D721Med (cell line): ENCODE measurements around the gene FOXA2.

Experiments used
- DNase-seq: peaks from one replicate; pipeline ENCODE4 v3.0.0; 2011; ENCODE audit warnings: low spot score; ENCODE audit not compliant: insufficient read length
- FAIRE-seq: peaks from 2 replicates; lab custom pipeline; 2011; peaks lifted over from hg19 to GRCh38; lab: Jason Lieb, UNC
- CTCF ChIP-seq: IDR thresholded peaks from 2 replicates; pipeline ENCODE4 v1.5.1; 2012; ENCODE audit warnings: mild to moderate bottlenecking, control low read depth; ENCODE audit not compliant: insufficient read depth; ENCODE audit errors: missing control alignments

FOXA2 gene

GRCh38 chr20:22535483-22535882, 48.9 kb downstream of the FOXA2 start:
- no peak for DNase-seq
- no peak for FAIRE-seq

GRCh38 chr20:22533823-22534751, 50.3 kb downstream of the FOXA2 start:
- no peak for TF ChIP-seq CTCF
- DNase-seq: no peak
- FAIRE-seq: no peak

More at GRCh38 chr20:22535483-22535882, 48.9 kb downstream of the FOXA2 start:
- no peak for TF ChIP-seq CTCF

- FAIRE-seq: no peak
- no peak for TF ChIP-seq CTCF
- no peak for DNase-seq
Measured at GRCh38 chr20:22532598-22532997, 51.8 kb downstream of the FOXA2 start.

- DNase-seq (no peak), FAIRE-seq (no peak)
- no peak for TF ChIP-seq CTCF
Measured at GRCh38 chr20:22531756-22532155, 52.6 kb downstream of the FOXA2 start.

- no peak for FAIRE-seq
- TF ChIP-seq CTCF: no peak
- DNase-seq: no peak
Measured at GRCh38 chr20:22531056-22531615, 53.2 kb downstream of the FOXA2 start.
